DMS53 (cell line): ENCODE results near the gene UBAP2.

Source experiments
- DNase-seq: peaks from one replicate; lab custom pipeline; 2025; lab: John Stamatoyannopoulos, UW

Gene UBAP2, protein sequence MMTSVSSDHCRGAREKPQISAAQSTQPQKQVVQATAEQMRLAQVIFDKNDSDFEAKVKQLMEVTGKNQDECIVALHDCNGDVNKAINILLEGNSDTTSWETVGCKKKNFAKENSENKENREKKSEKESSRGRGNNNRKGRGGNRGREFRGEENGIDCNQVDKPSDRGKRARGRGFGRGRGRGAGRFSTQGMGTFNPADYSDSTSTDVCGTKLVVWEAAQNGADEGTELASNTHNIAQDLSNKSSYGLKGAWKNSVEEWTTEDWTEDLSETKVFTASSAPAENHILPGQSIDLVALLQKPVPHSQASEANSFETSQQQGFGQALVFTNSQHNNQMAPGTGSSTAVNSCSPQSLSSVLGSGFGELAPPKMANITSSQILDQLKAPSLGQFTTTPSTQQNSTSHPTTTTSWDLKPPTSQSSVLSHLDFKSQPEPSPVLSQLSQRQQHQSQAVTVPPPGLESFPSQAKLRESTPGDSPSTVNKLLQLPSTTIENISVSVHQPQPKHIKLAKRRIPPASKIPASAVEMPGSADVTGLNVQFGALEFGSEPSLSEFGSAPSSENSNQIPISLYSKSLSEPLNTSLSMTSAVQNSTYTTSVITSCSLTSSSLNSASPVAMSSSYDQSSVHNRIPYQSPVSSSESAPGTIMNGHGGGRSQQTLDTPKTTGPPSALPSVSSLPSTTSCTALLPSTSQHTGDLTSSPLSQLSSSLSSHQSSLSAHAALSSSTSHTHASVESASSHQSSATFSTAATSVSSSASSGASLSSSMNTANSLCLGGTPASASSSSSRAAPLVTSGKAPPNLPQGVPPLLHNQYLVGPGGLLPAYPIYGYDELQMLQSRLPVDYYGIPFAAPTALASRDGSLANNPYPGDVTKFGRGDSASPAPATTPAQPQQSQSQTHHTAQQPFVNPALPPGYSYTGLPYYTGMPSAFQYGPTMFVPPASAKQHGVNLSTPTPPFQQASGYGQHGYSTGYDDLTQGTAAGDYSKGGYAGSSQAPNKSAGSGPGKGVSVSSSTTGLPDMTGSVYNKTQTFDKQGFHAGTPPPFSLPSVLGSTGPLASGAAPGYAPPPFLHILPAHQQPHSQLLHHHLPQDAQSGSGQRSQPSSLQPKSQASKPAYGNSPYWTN

GRCh38 chr9:34048727-34049629, at the start of gene UBAP2:
Gene UBAP2 (minus strand): TSS chr9:34048887. CDS start chr9:34017148, 31,739 bp downstream.
- DNase-seq, result peak; percentile 97

DNA sequence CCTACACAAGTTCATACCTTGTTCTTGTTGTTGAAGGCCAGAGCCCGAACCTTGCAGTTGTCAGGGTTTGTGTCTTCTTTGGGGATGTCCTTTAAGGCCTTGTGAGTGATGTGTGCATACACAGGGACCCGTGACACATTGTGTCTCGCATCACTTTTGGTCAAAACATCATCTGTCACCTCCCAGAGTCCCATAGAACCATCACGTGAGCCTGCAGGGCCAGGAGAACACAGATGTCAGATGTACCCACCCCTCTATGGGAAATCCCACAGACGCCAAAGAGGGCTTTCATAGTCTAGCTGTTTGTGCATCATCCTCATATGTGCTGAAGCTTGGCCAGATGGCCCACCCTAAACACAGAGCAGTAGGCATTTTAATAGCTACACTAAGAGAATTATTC, 49.6 kb upstream of the UBAP2 start:
- DNase-seq, result no peak

- no peak for DNase-seq
Measured at GRCh38 chr9:34097865-34098264, 49.2 kb upstream of the UBAP2 start.

- no peak for DNase-seq
Measured at GRCh38 chr9:34096751-34097150, 48.1 kb upstream of the UBAP2 start.

DNA sequence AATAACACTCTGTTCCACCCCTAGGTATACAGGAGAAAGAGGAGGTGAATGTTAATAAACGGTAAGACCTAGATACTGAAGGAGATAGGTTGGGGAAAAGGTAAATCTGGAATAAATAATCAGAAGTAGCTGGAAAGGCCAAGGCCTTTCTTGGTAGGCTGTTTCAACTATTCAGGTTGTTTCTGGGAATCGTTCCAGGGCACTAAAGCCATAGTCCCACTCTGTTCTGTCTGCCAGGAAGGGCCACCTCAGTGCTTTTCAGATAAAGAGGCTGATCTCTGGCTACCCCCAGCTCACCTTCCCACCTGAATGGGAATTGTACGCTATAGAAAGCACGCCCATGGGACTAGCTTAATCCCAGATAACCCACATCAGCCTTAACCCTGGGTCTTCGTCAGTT, 44.9 kb upstream of the UBAP2 start:
- DNase-seq, result no peak

GRCh38 chr9:34089311-34089710, 40.6 kb upstream of the UBAP2 start:
- DNase-seq, result no peak

DNA sequence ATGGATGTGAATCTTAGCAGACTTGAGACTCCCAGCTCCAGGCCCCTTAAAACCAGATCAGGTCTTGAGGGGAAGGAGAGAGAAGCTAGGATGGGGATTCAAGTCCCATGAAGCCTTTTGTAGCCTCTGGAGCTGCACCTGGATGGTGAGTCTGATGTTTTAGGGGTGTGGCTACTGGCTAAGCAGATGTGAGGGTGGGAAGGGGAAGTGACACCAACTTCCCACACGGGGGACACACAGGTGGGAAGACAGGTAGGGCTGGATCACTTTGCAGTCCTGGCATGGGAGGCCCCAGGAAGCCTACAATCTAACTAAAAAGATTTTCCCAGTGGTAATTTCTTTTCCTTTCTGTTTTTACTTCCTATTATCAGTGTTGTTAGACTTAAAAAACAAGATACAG, 38.7 kb upstream of the UBAP2 start:
- peak; percentile 7 for DNase-seq

GRCh38 chr9:34086864-34087263, 38.2 kb upstream of the UBAP2 start:
- no peak for DNase-seq

GRCh38 chr9:34085581-34086500, 37.2 kb upstream of the UBAP2 start:
- DNase-seq, result no peak

- DNase-seq, result no peak
Measured at GRCh38 chr9:34084562-34084961, 35.9 kb upstream of the UBAP2 start.

GRCh38 chr9:34079181-34079580, 30.5 kb upstream of the UBAP2 start:
- DNase-seq, result peak; percentile 81

- DNase-seq, result peak; percentile 93
Measured at GRCh38 chr9:34072868-34073590, 24.3 kb upstream of the UBAP2 start.

- DNase-seq, result peak; percentile 74
Measured at GRCh38 chr9:34072410-34072809, 23.7 kb upstream of the UBAP2 start.

GRCh38 chr9:34070606-34071324, 22.1 kb upstream of the UBAP2 start:
- no peak for DNase-seq

DNA sequence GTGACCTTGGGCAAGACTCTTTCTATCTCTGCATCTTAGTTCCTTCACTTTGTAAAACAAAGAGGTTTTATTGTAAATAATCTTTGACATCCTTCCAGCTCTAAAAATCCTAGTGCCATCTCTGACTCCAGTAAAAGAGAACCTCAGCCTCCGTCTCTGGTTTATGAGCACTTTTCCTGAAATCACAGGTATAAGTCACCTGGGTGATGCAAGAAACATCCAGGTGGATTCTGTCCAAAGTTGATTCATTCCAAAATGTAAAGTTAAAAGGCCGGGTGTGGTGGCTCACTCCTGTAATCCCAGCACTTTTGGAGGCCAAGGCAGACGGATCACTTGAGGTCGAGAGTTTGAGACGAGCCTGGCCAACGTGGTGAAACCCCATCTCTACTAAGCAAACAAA, 21.1 kb upstream of the UBAP2 start:
- no peak for DNase-seq

DNA sequence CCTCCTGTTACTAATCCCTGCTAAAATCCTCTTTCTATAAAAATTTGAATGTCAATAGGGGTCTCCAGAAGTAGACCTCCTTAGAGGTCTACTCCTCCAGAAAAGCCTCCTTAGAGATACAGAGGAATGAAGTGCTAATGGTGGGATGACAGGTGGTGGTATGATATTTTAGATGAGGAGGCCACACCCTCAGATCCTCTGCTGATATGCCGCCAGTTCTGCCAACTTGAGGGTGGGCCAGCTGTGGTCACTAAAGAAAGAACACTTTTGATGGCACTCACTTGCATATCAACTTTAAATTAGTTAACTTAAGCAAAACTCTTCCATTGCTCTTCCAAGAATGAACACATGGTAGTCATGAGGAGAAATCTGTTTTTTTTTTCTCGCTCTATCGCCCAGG, 16.9 kb upstream of the UBAP2 start:
- DNase-seq, result no peak

- no peak for DNase-seq
Measured at GRCh38 chr9:34059954-34060353, 11.3 kb upstream of the UBAP2 start.

GRCh38 chr9:34059281-34059680, 10.6 kb upstream of the UBAP2 start:
- DNase-seq, result no peak
